Sigmoid colon (tissue), 3 donors: Measurements from ENCODE around the gene SYNGAP1.

ENCODE experiments used
- CTCF ChIP-seq, 4 experiments: fragments of 450-650 bp in 3 of 4; fragments of 200-600 bp in 1 of 4; IDR thresholded peaks; one replicate each; pipeline ENCODE4 v1.5.1; 2016 to 2019; ENCODE audit warnings: antibody characterized with exemption in 4 of 4, mild to moderate bottlenecking in 3 of 4, moderate library complexity in 2 of 4
- POLR2A ChIP-seq, 2 donors: fragments of 450-650 bp; IDR thresholded peaks; one replicate each; pipeline ENCODE4 v1.6.1; 2016; ENCODE audit warnings: antibody characterized with exemption in 2 of 2, mild to moderate bottlenecking in 2 of 2, moderate library complexity in 2 of 2

- no peak for TF ChIP-seq CTCF (IDR thresholded peaks at IDR 0.05)
- no peak for TF ChIP-seq POLR2A (IDR thresholded peaks at IDR 0.05)
These were observed 27.3 kb upstream of the SYNGAP1 start for GRCh38 chr6:33392595-33392948.
